DMS53 (cell line): Measurements from ENCODE around the gene PTPN12.
"Not testable (repeated sequence)": the region's sequence is repeated elsewhere in the genome, so short reads cannot be mapped to it uniquely, and the experiment has no call there.

Experiments used
- DNase-seq: peaks from one replicate; lab custom pipeline; 2025; lab: John Stamatoyannopoulos, UW

Gene PTPN12

DNA sequence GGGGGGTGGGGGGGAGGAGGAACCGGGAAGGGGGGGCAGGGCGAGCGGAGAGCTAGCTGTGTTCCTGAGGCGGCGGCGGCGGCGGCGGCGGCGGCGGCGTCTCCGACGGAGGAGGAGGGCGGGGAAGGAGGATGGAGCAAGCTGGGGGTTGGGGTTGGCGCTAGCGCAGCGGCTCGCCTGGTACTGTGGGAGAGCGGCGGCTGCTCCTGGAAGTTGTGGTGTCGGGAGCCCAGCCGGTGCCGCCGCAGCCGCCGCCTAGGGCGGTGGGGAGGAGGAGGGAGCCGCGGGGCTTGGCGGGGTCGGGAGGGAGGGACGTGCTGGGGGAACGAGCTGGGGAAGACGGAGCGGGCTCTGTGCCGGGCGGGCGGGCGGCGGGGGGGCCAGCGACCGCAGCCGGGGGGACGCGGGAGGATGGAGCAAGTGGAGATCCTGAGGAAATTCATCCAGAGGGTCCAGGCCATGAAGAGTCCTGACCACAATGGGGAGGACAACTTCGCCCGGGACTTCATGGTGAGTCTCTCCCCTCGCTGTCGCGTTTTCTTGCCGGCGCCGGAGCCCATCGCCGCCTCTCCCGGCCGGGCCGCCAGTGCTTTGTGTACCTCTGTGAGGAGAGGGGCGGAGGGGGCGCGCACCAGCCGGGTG is at the start of gene PTPN12:
Gene PTPN12 (plus strand): TSS at position 160 of the 642 bp plus-strand sequence. CDS start 252 bp downstream, at position 412.
- DNase-seq = peak; percentile 86

GRCh38 chr7:77488986-77489385 is 48.1 kb upstream of the PTPN12 start:
- DNase-seq = no peak

GRCh38 chr7:77497079-77497478 is 40.0 kb upstream of the PTPN12 start:
- DNase-seq = peak; percentile 88

DNA sequence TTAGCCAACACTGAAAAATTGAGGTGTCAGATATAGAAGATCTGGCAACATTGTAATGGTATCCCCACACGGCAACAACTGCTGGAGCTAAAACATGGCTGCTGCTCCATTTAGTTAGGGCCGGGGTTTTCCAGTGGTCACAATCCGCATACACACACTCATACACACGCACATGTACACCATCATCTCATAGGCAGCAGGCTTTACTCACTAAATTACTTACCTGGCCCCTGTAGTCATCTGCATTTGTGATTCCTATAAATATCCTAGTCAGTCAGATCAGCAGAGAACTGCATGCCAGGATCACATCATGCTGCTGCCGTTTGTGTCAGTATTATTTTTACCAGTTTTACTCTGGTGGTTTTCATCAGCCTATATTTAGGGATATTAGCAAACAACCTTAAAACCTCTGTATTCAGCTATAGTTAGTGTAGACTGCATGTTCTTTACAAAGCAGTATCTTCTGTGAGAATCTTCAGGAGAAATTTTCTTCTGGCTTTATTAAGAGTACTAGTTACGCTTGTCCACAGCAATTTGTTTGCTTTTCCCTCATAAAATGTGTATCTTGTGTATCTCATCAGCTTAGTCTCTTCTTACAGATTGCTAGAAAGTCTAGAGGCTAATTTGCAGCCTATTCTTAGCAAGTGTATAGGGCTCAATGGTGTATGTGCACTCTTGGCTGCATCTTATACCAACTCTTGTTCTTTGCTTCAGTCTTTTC is 38.3 kb upstream of the PTPN12 start:
- peak; percentile 71 for DNase-seq

DNA sequence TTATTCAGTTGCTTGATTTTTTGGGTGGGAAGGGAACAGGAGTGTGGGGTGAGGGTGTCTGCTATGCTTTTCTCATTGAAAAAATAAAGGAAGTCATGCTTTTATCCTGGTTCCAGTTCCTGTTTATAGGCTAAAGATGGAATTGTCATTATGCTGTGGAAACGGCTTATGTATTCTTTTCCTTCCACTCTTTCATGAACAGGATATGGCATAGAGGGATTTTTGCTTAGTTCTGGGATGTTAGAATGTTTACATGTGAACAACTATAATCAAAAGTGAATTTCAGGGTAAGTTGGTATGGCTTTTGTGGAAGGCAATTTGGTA is 35.9 kb upstream of the PTPN12 start:
- no peak for DNase-seq

DNA sequence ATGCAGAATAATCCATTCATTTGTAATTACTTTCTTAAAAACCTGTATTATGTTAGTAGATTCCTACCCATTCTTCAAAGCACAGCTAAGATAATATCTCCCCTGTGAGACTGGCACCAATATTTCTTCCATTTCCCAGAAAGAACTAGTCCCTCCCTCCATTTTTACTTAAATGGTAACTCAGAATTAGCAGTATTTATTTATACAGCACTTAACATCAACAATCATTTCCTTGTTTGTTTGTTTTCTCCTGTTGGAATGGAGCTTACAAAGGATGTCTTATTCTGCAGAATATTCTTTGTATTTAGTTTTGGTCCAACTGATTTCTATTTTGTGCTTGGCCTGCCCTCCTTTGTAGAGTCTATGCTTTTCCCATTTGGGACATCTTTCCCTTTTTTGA is 32.1 kb upstream of the PTPN12 start:
- no peak for DNase-seq

DNA sequence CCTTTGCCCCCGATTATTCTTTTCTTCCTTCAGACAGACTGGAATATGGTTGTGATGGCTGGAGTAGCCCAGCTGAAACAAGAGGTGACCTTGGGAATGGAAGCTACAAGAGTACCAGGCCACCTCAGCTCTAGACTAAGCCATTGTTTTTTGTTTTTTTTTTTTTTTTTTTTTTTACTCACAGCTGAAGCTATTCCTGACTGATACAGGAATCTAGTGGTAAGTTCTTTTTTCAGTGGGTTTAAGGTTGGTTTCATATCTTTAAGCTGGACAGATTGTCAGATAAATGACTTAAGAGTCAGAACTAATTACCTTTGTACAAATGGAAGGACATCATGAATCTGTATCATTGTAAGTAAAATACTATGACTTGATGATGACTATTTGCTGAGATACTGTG is 30.2 kb upstream of the PTPN12 start:
- no peak for DNase-seq

GRCh38 chr7:77513002-77513670 is 24.0 kb upstream of the PTPN12 start:
- DNase-seq = not testable (repeated sequence)

GRCh38 chr7:77516085-77516484 is 21.0 kb upstream of the PTPN12 start:
- peak; percentile 46 for DNase-seq

- no peak for DNase-seq
Observed at GRCh38 chr7:77520261-77520660, 16.8 kb upstream of the PTPN12 start.

- not testable (repeated sequence) for DNase-seq
Observed at GRCh38 chr7:77521537-77521936, 15.6 kb upstream of the PTPN12 start.

- DNase-seq = no peak
Observed at GRCh38 chr7:77524731-77525130, 12.4 kb upstream of the PTPN12 start.

DNA sequence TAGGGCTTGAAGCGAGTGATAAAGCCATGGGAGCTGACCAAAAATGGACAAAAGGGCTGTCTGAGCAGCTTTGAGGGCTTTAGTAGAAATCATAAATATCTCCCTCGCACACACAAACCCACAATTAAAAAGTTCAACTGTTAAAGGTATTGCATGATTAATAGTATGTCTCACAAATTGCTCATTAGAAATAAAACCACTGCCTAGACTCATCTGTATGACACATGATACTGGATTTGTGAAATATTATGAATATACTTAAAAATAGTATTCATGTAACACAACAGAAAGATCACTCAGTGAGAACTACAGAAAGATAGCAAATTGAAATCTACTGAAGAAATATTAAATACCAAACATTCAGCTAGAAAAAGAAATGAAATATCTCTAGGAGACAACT is 11.9 kb upstream of the PTPN12 start:
- no peak for DNase-seq

DNA sequence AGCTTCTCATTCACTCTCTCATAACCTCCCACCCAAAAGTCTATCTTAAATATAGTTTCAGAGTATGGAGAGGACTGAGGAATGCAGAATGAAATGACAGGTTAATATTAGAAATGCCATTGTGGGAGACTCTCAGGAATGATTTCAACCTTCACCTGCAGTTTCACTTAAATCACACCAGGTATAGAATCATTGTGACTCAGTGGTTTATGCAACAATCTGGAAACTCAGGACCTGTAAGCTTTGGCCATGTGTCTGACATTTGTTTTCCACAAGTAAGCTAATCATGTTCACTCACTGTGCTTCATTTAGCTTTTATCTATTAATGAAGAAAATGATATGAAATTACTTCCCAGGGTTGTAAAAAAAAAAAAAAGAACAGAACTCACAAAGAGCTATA is 8.7 kb upstream of the PTPN12 start:
- DNase-seq = no peak

DNA sequence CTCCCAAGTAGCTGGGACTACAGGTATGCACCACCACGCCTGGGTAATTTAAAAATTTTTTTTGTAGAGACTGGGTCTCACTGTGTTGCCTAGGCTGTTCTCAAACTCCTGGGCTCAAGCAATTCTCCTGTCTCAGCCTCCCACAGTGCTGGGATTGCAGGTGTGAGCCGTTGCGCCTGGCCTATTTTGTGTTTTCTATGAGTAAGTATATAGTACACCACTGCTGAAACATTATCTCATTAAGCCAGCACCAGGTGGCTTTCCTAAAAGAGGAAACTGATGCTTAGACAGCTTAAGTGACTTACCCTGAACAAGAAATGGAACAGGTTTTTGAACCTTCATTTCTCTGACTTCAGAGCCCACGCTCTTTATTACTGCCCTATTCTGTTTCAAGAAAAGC is 7.8 kb upstream of the PTPN12 start:
- peak; percentile 27 for DNase-seq

DNA sequence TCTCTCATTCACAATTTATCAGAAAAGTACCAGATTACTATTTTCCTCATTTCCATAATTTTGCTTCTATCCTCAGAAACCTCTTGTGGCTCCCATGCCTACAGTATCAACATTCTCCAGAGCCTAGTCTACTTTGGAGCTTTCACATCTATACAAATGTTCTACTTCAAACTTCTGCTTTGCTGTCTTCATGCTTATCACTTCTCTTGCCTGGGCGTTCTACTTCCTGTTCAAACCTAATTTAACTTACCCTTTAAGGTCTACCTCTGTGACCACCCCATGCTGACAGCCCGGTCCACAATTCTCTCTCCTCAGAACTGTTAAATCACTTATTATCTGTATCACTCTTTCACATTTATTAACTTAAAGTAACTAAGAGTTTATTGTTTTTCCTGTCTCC is 6.1 kb upstream of the PTPN12 start:
- no peak for DNase-seq

DNA sequence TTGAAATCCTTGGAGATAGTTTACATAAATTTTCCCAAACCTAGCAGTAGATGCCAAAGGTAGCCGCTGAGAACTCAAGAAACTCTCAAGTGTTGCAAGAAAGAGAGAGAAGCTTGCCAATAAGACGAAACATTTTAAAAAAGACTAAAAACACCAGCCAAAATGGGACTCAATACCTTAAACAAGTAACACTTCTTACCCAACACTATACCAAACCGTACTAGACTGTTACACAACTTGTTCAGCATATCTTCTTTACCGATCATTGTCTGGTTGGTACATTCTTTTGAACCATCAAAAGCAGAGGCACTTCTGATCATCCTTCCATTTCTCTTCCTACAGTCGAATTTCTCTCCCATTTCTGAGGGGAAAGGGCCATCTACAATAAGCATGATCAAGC is 4.8 kb upstream of the PTPN12 start:
- no peak for DNase-seq

- not testable (repeated sequence) for DNase-seq
Observed at GRCh38 chr7:77532732-77533131, 4.4 kb upstream of the PTPN12 start.

DNA sequence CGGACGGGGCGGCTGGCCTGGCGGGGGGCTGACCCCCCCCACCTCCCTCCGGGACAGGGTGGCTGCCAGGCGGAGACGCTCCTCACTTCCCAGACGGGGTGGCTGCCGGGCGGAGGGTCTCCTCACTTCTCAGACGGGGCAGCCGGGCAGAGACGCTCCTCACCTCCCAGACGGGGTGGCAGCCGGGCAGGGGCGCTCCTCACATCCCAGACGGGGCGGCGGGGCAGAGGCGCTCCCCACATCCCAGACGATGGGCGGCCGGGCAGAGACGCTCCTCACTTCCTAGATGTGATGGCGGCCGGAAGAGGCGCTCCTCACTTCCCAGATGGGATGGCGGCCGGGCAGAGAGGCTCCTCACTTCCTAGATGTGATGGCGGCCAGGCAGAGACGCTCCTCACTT is 3.0 kb upstream of the PTPN12 start:
- DNase-seq = not testable (repeated sequence)

GRCh38 chr7:77536017-77536412 is 1.1 kb upstream of the PTPN12 start:
- DNase-seq = peak; percentile 64

GRCh38 chr7:77536413-77537135 is 521 bp upstream of the PTPN12 start:
- peak; percentile 99 for DNase-seq

- DNase-seq = peak; percentile 78
Observed at GRCh38 chr7:77537778-77538280, 734 bp downstream of the PTPN12 start.
